Ecto neural progenitor cell (in vitro differentiated cells): ENCODE data around the gene MAP1A.
"Not testable (repeated sequence)": the region's sequence is repeated elsewhere in the genome, so short reads cannot be mapped to it uniquely, and the experiment has no call there.

ENCODE experiments used
- DNase-seq: peaks from one replicate; pipeline ENCODE4 v3.0.0-alpha.2; 2018; ENCODE audit warnings: low spot score

The MAP1A gene

DNA sequence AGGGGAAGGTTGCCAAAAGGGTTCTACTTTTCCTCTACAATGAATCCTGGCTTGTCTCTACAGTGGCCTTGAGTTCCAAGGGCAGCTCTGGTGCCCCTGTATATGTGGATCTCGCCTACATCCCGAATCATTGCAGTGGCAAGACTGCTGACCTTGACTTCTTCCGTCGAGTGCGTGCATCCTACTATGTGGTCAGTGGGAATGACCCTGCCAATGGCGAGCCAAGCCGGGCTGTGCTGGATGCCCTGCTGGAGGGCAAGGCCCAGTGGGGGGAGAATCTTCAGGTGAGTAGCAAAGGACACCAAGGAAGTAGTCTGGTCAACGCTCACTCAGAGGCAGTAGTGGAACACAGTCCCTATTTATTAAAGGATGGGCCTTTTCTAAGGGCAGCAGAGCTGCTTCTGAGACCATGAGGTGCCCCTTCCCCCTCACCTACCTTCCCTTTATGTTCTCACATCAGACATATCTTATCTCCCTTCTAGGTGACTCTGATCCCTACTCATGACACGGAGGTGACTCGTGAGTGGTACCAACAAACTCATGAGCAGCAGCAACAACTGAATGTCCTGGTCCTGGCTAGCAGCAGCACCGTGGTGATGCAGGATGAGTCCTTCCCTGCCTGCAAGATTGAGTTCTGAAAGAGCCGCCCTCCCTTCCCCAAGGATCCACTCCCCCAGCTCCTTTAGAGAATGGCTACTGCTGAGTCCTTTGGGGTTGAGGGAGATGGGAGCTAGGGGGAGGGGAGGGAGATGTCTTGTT lies 12.4 kb downstream of the MAP1A start:
- no peak for DNase-seq

DNA sequence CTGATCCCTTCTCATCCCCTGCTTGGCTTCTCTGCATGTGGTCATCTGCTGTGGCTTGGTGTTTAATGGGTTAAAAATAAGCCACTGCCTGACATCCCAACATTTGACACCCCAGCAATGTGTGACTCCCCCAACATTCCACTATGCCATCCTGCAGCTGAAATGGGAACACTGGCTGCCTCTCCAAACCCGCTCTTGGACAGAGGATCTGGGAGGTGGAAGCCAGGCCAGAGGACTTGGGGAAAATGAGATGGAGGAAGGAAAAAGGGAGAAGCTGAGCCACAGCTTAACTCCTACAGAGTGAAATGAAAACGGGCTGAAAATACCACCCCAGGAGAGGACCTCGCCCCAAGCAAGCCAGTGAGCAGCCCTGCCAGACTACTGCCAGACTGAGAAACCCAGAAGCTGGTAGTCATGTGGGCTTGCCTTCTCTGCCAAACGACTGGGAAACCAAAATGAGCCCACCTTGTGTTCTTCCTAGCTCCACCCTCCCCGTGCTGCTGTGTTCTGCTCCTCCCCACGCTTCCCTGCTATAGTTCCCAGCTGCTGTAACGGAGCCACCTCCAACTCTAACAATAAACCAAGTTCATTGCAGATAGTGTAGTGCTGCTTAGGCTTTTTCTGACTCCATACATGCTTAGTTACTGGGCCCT lies 13.7 kb downstream of the MAP1A start:
- DNase-seq: no peak

DNA sequence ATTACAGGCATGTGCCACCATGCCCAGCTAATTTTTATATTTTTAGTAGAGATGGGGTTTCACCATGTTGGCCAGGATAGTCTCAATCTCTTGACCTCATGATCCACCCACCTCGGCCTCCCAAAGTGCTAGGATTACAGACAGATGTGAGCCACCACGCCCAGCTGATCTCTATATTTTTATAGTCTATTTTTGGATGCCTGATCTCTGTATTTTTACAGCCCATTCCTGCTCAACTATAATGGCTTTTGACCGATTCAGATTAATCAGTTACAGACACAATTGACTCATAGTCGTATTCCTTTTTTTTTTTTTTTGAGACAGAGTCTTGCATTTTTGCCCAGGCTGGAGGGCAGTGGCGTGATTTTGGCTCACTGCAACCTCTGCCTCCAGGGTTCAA lies 15.4 kb downstream of the MAP1A start:
- DNase-seq: not testable (repeated sequence)

DNA sequence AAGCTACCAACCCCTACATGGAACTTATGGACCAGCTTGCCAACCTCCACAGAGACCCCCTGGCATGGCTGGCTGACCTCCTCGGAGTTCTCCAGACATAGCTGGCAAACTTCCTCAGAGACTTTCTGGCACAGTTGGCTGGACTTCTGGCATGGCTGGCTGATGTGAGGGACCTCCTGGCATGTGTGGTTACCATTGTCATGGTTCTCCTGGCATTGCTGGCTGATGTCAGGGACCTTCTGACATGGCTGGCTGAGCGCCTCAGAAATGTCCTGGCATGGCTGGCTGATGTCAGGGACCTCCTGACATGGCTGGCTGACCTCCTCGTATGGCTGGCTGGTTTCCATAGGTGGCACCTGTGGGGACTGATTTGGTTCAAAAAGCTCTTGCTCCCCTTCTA lies 17.5 kb downstream of the MAP1A start:
- no peak for DNase-seq

DNA sequence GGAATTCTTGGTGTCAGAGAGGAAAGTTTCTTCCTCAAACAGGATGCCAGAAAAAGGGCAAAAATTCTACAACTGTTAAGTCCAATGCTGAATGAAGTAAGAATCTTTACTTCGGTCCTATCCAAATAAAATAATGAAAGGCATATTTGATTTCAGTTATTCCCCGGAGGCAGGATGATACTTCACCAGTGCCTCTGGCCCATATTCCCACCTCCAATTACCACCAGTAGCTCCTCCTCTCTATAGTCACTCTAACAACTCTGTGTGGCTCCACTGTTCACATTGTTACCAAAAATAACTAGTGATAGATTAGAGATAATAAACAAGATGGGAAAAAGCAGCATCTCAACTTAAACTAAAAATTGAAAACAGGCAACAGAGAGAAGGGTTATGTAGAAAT lies 20.7 kb downstream of the MAP1A start:
- no peak for DNase-seq

DNA sequence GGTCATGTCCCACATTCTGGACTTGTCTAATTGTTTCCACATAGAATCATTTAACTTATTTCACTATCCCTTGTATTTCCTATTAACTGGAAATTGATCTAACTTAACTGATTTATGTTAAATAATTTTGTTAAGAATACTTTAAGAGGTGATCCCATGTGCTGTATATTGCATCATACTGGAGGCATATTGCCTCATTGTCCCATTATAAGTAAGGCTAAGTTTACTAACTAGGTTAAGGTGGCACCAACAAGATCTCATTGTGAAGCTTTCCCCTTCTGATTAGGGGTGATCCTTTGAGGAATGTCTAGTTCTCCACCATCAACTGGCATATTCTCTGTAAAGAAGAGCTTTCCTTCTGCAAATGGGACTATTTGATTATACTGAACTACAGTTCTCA lies 24.4 kb downstream of the MAP1A start:
- DNase-seq: no peak

DNA sequence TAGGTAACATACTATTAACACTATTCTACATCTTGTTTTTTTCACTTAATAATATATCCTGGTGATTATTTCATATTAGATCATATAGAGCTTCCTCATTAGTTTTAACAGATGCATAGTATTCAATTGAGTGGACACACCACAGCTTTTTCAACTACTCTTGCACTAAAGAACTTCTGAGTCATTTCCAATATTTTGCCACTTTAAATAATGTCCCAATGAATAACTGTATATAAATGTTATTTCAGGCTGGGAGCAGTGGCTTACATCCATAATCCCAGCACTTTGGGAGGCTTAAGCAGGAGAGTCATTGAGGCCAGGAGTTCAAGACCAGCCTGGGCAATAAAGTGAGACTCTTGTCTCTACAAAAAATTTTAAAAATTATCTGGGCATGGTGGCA lies 26.9 kb downstream of the MAP1A start:
- DNase-seq: no peak

DNA sequence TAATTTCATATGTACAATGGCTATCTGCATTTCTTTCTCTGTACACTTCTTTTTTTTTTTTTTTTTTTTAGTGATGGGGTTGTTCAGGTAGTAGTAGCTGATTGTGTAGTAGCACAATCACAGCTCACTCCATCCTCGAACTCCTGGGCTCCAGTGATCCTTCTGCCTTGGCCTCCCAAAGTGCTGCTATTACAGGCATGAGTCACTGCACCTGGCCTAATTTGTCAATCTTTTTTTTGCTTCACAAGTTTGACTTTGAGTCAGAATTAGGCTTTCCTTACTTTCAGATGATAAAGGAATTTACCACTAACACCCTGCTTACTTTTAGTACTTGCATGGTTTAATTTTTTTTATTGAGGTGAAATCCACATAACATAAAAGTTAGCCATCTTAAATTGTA lies 28.0 kb downstream of the MAP1A start:
- DNase-seq: no peak

DNA sequence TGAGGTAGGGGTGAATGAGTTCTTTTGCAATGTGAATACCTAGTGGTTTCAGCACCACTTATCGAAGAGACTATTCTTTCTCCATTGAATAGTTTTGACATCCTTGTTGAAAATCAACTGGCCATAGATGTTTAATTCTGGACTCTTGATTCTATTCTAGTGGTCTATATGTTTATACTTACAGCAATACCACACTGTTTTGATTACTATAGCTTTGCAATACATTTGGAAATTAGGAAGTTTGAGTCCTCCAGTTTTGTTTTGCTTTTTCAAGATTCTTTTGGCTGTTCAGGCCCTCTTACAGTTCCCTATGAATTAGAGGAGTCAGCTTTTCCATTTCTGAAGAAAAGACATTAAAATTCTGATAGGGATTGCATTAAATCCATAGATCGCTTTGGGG lies 30.1 kb downstream of the MAP1A start:
- no peak for DNase-seq

DNA sequence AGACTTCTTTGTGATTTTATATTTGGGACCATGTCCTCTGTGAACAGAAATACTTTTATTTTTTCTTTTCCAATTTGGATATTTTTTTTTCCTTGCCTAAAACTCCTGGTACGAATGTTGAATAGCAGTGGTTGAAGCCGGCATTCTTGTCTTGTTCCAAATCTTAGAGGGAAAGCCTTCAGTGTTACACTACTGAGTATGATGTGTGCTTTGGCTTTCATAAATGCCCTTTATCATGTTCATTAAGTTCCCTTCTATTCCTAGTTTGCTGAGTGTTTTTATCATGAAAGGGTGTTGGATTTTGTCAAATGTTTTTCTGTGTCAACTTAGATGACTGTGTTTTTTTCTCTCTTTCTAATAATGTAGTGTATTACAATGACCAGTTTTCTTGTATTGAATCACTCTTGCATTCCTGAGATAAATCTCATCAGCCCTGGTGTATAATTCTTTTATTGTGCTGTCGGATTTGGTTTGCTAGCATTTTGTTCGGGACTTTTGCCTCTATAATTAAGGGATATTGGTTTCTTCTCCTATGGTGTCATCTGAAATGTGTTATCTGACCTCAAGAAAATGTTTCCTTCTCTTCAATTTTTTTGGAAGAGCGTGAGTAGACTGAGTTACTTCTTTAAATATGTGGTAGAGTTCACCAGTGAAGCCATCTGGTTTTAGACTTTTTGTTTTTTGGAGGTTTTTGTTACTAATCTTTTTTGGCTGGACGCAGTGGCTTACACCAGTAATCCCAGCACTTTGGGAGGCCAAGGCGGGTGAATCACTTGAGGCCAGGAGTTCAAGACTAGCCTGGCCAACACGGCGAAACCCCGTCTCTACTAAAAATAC lies 33.3 kb downstream of the MAP1A start:
- no peak for DNase-seq

DNA sequence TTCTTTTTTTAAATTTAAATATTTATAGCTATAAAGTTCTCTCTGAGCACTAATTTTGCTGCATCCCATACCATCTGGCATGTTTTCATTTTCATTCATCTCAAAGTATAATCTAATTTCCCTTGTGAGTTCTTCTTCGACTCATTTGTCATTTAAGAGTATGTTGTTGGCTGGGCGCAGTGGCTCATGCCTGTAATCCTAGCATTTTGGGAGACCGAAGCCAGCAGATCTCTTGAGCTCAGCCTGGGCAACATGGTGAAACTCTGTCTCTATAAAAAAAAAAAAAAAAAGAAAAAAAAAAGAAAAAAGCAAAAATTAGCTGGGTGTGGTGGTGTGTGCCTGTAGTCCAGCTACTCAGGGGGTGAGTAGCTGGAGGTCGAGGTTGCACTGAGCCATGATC lies 34.8 kb downstream of the MAP1A start:
- no peak for DNase-seq

DNA sequence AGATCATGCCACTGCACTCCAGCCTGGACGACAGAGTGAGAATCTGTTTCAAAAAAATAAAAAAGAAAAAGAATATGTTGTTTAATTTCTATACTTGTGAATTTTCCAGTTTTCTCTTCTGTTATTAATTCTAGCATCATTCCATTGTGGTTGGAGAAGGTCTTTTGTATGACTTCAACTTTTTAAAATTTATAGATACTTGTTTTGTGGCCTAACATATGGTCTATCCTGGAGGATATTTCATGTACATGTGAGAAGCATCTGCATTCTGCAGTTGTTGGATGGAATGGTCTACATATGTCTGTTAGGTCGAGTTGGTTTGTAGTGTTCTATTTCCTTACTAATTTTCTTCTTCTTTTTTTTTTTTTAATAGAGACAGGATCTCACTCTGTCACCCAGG lies 35.6 kb downstream of the MAP1A start:
- no peak for DNase-seq

DNA sequence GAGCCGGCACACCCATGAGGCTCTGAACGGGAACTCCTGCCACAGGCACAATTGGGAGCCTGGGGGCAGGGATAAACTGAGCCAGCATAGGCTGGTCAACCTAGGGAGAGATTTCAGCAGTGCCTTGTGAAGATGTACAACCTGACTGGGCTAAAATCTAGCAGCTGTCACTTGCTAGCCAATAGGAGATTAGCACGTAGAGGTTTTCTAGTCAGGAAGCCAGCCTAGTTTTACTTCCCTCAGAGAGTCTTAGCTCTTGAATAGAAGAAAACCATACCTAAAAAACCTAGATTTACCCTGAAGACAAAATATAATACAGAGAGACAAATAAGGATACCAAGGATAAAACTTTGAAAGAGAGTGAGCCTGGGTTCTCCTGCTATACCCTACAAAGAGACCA lies 45.3 kb downstream of the MAP1A start:
- DNase-seq: not testable (repeated sequence)

DNA sequence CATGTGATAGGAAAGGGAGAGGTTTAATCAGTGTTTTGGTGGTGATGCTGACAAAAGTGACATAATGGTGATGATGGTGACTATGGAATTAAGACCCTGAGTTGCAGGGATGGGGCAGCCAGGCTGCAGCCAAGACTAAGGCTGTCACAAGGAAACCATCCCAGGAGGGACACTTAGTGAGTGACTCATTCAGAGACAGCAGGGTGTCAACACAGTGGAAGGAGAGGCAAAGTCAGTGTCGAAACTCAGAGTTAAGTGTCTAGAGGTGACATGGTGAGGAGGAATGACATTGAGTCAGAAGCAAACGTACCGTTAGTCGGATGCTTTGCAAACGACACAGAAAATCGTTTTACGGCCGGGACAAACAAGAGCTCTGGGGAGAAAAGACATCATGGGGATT lies 46.4 kb downstream of the MAP1A start:
- not testable (repeated sequence) for DNase-seq

DNA sequence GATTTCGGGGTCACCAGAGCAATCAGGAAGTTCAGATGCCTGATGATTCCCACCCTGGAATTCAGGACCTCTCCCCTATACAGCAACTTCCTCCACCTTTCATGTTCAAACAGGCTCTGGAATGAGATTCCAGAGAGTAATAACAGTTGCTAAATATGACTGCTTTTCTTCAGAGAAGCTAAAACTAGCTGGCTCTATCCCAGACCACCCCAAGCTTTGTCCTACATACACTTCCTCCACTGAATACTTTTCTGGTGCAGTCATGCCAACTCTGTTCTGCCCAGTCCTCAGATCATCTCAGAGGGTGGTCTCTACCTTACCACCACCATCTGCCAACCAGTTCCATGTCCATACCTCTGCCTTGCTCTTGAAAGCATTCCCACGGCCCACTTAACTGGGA lies 49.2 kb downstream of the MAP1A start:
- DNase-seq: not testable (repeated sequence)

DNA sequence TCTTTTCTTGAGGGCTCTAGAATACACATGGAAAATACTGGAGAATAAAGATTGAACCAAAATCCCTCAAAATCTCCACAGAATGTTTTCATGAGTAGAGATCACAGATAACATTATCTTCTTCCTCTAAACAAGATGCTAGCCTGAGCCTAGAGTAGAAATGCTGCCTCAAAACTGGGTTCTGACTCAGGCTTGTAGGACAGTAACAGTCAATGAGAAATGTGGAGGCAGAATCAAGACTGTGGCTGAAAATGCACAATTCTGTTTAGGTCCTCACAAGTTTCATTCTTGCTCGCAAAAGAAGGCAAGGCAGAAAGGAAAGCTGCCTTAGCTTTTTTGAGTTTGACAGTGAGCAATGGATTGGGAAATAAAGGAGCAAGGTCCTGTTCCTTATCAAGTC lies 57.2 kb downstream of the MAP1A start:
- not testable (repeated sequence) for DNase-seq
